Cardiac fibroblast (primary cell): ENCODE results near the gene ZBTB38.

Experiments
- DNase-seq, 2 donors: peaks; one replicate each; pipeline versions ENCODE4 v3.0.0 to v3.0.0-alpha.2; 2010; ENCODE audit warnings: low read depth in 2 of 2
- H3K4me3 ChIP-seq, 2 donors: replicated peaks in 1 of 2; 1 replicate in 1 of 2; 2 replicates in 1 of 2; pipeline ENCODE4 v1.5.1; 2011; ENCODE audit warnings: low read depth in 2 of 2, low read length in 2 of 2, mild to moderate bottlenecking in 2 of 2, moderate library complexity in 1 of 2
- TF ChIP-seq, protein P1 (sequence below): IDR thresholded peaks from one replicate; pipeline ENCODE4 v1.5.1; 2011; ENCODE audit warnings: low read depth, mild to moderate bottlenecking, low read length, inconsistent platforms

ZBTB38 gene

DNA sequence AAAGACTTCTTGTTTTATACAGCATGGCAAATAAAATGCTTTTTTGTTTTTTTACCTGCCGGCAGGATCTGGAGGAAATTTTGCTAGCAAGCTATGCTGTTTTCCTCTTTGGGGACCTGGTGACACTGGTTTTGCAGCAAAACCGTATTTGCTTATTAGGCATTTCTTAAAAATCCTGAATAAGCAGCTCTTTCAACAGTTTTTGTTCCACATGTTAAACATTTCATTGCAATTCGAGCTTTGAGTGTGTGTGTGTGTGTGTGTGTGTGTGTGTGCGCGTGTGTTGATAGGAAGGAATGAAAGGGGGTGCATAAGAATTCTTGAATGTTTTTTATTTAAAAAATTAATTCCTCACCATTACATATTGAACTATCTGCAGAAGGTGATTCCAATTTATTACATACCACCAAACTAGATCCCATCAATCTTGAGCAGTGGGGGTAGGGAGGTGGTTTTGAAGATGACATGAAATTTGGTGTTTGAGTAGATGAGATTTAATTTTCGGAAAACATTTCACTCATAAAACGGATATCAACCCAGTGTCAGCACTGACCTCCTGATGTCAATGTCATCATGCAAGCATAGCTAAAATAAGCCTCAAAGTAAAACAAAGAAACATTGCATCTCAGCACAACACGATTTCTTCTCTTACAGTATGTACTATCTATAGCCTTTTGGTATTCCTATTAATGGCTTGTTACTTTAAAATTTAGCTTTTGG, 17.3 kb downstream of the ZBTB38 start:
- TF ChIP-seq, protein P1, sequence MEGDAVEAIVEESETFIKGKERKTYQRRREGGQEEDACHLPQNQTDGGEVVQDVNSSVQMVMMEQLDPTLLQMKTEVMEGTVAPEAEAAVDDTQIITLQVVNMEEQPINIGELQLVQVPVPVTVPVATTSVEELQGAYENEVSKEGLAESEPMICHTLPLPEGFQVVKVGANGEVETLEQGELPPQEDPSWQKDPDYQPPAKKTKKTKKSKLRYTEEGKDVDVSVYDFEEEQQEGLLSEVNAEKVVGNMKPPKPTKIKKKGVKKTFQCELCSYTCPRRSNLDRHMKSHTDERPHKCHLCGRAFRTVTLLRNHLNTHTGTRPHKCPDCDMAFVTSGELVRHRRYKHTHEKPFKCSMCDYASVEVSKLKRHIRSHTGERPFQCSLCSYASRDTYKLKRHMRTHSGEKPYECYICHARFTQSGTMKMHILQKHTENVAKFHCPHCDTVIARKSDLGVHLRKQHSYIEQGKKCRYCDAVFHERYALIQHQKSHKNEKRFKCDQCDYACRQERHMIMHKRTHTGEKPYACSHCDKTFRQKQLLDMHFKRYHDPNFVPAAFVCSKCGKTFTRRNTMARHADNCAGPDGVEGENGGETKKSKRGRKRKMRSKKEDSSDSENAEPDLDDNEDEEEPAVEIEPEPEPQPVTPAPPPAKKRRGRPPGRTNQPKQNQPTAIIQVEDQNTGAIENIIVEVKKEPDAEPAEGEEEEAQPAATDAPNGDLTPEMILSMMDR = no peak
- peak overlapping the region; percentile 9 to 45 for H3K4me3 ChIP-seq
- DNase-seq = peak in 1 of 2 donors; percentile 54

DNA sequence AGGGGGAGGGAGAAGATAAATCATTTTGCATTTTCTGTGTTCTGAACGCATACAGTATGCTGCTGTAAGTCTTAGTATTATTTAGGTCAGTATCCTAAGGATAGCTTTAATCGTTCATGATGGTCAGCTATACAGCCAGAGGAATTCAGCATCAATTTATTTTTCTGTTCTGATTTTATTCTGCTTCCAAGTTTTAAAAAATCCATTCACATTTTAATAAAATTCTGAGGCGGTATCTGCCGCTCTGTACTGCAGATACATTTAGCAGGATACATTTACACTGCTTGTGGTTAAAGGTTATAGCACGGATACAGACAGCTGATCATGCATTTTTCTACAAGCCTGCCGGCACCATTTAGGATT, 17.8 kb downstream of the ZBTB38 start:
- H3K4me3 ChIP-seq = peak overlapping the region; percentile 9 to 45
- DNase-seq = no peak
- TF ChIP-seq, protein P1 = no peak

DNA sequence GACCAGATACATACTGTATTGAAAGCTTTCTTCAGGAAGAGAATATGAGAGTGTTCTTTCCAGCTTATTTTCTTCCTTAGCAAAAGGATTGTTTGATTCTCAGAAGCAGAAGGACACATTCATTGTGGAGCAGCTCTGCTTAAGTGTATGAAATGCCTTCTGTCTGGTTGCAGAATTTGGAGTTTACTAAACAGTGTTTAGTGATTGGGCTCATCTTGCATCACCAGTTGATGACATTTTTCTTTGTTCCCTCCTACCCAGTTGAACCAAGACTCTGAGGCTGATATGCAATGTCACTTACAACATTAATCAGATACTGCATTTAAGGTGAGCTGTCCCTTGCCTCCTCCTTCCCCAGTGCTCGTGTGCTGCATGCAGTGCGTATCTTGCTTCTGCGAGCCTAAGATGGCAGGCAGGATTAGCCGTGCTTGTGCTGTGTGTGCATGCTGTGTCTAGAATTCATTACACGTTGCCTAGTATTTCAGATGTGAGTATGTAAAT, 18.4 kb downstream of the ZBTB38 start:
- DNase-seq = peak; percentile 58 to 69
- H3K4me3 ChIP-seq = peak overlapping the region; percentile 0 to 45
- TF ChIP-seq, protein P1 = no peak

DNA sequence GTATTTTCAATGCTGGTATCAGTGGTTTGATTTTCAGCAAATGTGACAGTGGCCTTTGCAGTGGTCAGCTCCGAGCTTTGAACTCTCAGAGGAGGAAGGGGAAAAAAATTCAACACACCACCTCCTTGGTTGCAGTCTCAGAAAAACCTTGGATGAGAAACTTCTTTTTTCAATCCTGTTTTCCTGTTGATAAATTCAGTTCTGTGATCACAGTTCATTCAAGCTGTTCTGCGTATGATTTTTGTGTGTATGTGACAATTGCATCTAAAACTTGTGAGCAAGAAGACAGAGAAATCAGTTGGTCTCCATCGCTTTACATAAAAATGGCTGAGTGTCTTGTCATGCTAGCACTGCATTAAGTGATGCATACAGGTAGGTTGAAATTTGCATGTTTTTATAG, 19.2 kb downstream of the ZBTB38 start:
- H3K4me3 ChIP-seq = no peak overlapping the region
- TF ChIP-seq, protein P1 = no peak
- no peak for DNase-seq

DNA sequence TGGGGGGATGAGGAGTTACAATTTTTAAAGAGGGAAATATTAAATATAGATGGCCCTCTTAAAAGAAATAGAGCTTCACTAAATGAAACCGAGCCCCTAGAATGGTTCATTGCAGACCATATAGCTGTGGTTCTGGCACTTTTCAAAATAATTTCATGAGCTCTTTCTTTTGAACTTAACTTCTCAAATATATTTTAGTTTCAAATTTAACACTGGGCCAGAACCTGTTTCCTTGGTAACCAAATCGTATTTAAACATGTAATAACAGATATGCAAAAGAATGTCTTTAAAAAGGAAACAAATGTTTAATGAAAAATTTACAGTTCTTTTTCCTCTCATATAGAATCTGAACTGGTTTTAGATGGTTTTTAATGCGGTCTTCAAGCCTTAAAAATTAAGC, 20.1 kb downstream of the ZBTB38 start:
- TF ChIP-seq, protein P1 = no peak
- H3K4me3 ChIP-seq = no peak overlapping the region
- no peak for DNase-seq

DNA sequence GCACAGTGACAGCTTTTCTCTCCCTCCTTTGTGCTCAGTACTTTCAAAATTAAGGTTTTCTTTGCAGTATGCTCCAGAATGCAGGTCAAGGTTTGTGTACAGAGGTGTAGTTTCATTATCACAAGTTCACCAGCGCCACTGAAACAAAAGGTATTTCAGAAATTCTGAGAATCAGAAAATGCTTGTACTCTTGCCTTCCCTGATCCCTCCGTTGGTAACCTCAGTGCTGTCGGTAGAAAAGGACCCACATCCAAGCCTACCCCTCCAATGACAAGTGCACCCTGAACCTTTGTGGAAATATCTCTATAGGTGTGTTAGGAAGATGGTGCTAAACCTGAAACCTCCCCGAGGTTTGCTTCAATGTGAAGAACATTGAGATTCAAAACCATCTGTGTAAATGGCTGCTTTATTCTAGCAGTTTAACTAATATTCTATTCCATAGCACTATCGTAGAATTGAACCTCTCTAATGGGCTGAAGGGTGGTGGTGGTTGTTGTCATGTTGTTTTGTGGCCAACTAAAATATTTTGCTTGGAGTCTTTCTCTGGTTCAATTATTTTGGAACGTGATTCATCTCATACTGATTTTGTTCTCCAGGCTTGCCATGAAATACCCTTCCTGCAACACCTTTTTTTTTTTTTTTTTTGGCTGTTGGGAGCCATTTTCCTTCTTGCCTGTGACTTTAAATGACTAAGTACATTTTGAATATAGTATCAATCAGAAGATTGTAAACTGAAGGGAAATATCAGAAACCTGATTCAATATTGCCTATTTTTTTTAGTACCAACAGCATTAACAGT, 20.7 kb downstream of the ZBTB38 start:
- H3K4me3 ChIP-seq = peak overlapping the region in 1 of 2 donors; percentile 13
- peak; percentile 66 to 89 for DNase-seq

More for the DNA sequence above, 20.7 kb downstream of the ZBTB38 start:
- TF ChIP-seq, protein P1 = no peak
